A673 (cell line): ENCODE data around the gene CDCP2. TPM values are rescaled to one million over a fixed set of nuclear protein-coding genes. Genes with fewer than 3 reads are reported as not detected.

Source experiments
- BruUV-seq: library from RNA; stranded (reverse); fragments of 400-500 nt; replicated peaks from 2 replicates; lab custom pipeline; 2021; lab: Mats Ljungman, UMichigan
- CTCF ChIA-PET: fragments of 300-600 bp; sonication (Branson Sonifier 250); formaldehyde crosslinking; loops from one replicate; lab custom pipeline; 2022; ENCODE audit warnings: antibody characterized with exemption; lab: Charles Lee
- POLR2A ChIA-PET: fragments of 300-600 bp; sonication (Branson Sonifier 250); formaldehyde crosslinking; loops from one replicate; lab custom pipeline; 2022; ENCODE audit warnings: antibody characterized with exemption; ENCODE audit not compliant: low non-redundant PET; lab: Charles Lee
- DNase-seq: peaks from one replicate; pipeline ENCODE4 v3.0.0-alpha.2; 2015; ENCODE audit warnings: low spot score
- H3K27ac ChIP-seq: fragments of 200-600 bp; sonication (generic); 2 replicates; pipeline ENCODE4 v1.5.1; 2016; ENCODE audit warnings: mixed run types, low read depth, mild to moderate bottlenecking, mixed read lengths, antibody characterized with exemption, low read length; ENCODE audit not compliant: poor library complexity, severe bottlenecking
- H3K27me3 ChIP-seq: fragments of 200-600 bp; sonication (generic); replicated peaks from 2 replicates; pipeline ENCODE4 v1.6.1; 2017; ENCODE audit warnings: mixed run types, low read depth, mild to moderate bottlenecking, mixed read lengths, antibody characterized with exemption, low read length; ENCODE audit not compliant: insufficient read depth, poor library complexity
- H3K36me3 ChIP-seq: fragments of 200-600 bp; sonication (generic); 2 replicates; pipeline ENCODE4 v1.6.1; 2016; ENCODE audit warnings: mixed run types, mild to moderate bottlenecking, mixed read lengths, antibody characterized with exemption, low read length; ENCODE audit not compliant: insufficient read depth, poor library complexity, severe bottlenecking
- H3K4me1 ChIP-seq: fragments of 200-600 bp; sonication (generic); 2 replicates; pipeline ENCODE4 v1.6.1; 2017; ENCODE audit warnings: mixed run types, mild to moderate bottlenecking, mixed read lengths, antibody characterized with exemption, low read length; ENCODE audit not compliant: insufficient read depth, poor library complexity, severe bottlenecking
- H3K4me3 ChIP-seq: fragments of 200-600 bp; sonication (generic); 2 replicates; pipeline ENCODE4 v1.5.1; 2016; ENCODE audit warnings: low read depth, mixed run types, mild to moderate bottlenecking, mixed read lengths, low read length; ENCODE audit not compliant: poor library complexity, severe bottlenecking
- H3K9me3 ChIP-seq: fragments of 200-600 bp; sonication (generic); 2 replicates; pipeline ENCODE4 v1.6.1; 2016; ENCODE audit warnings: mixed run types, low read depth, mild to moderate bottlenecking, mixed read lengths, antibody characterized with exemption, low read length; ENCODE audit not compliant: poor library complexity, severe bottlenecking
- CTCF ChIP-seq: fragments of 300-800, 200-600 bp; sonication (generic); conservative IDR thresholded peaks from 2 replicates; pipeline ENCODE4 v1.5.1; 2017; ENCODE audit warnings: low read depth, mild to moderate bottlenecking, antibody characterized with exemption, low read length, moderate library complexity, mixed read lengths
- EZH2 ChIP-seq: fragments of 200-600 bp; sonication (generic); IDR thresholded peaks from 2 replicates; pipeline ENCODE4 v1.6.1; 2017; ENCODE audit warnings: borderline replicate concordance, low read depth, mild to moderate bottlenecking, mixed read lengths, antibody characterized with exemption, low read length; ENCODE audit not compliant: poor library complexity, severe bottlenecking
- intact Hi-C: fragments of 100-400 bp; cut with micrococcal nuclease; formaldehyde crosslinking; loops from one replicate; pipeline ENCODE4 v1.10.0; 2022; ENCODE audit not compliant: unreplicated experiment
- total RNA-seq: library from RNA; stranded (reverse); gene quantifications from 2 replicates; pipeline ENCODE4 v1.2.3, GENCODE V29; 2021

Gene CDCP2
- total RNA-seq, 1 experiment from 2014 or later, result not detected

- intact Hi-C loops, result no loop called here
Measured at GRCh38 chr1:54134295-54134694, 18.5 kb downstream of the CDCP2 start.

GRCh38 chr1:54132495-54132894 lies 20.3 kb downstream of the CDCP2 start:
- BruUV-seq, result no TSS peak
- TF ChIP-seq EZH2, result no peak
- no peak for TF ChIP-seq CTCF
- CTCF ChIA-PET, result no interaction called here
- Histone ChIP-seq H3K4me1 (no peaks in the 10 kb centered on the region), H3K27ac (no peak overlapping the region), H3K27me3 (no peaks in the 10 kb centered on the region), H3K36me3 (no peaks in the 10 kb centered on the region), H3K9me3 (no peaks in the 10 kb centered on the region), H3K4me3 (no peak overlapping the region)
- intact Hi-C loops, result no loop called here
- DNase-seq, result no peak
- POLR2A ChIA-PET, result no interaction called here

More at GRCh38 chr1:54134295-54134694, 18.5 kb downstream of the CDCP2 start:
- ChIA-PET POLR2A (no interaction called here), CTCF (no interaction called here)
- no TSS peak for BruUV-seq
- Histone ChIP-seq H3K27me3 (no peaks in the 10 kb centered on the region), H3K4me1 (no peaks in the 10 kb centered on the region), H3K36me3 (no peaks in the 10 kb centered on the region), H3K4me3 (no peak overlapping the region), H3K27ac (no peak overlapping the region), H3K9me3 (no peaks in the 10 kb centered on the region)
- TF ChIP-seq EZH2 (no peak), CTCF (no peak)
- DNase-seq, result no peak

- ChIA-PET POLR2A (no interaction called here), CTCF (no interaction called here)
- no peak overlapping the region for H3K4me3 ChIP-seq
- no peaks in the 10 kb centered on the region for H3K4me1 ChIP-seq
- no peaks in the 10 kb centered on the region for H3K27me3 ChIP-seq
- no peak for DNase-seq
- no peaks in the 10 kb centered on the region for H3K36me3 ChIP-seq
- TF ChIP-seq CTCF (no peak), EZH2 (no peak)
- BruUV-seq, result no TSS peak
- intact Hi-C loops, result no loop called here
- H3K9me3 ChIP-seq, result no peaks in the 10 kb centered on the region
- no peak overlapping the region for H3K27ac ChIP-seq
Measured at GRCh38 chr1:54131419-54131818, 21.4 kb downstream of the CDCP2 start.
